Neural progenitor cell (in vitro differentiated cells): ENCODE measurements around the gene JAZF1.

Experiments
- EZH2 ChIP-seq: fragments of 200-600 bp; sonication (generic); IDR thresholded peaks from 2 replicates; pipeline ENCODE4 v1.6.1; 2017; ENCODE audit warnings: antibody characterized with exemption, mild to moderate bottlenecking, moderate library complexity
- TF ChIP-seq, protein P1 (sequence below): fragments of 200-600 bp; sonication (generic); IDR thresholded peaks from 2 replicates; pipeline ENCODE4 v1.5.1; 2017; ENCODE audit warnings: antibody characterized with exemption, mild to moderate bottlenecking

DNA sequence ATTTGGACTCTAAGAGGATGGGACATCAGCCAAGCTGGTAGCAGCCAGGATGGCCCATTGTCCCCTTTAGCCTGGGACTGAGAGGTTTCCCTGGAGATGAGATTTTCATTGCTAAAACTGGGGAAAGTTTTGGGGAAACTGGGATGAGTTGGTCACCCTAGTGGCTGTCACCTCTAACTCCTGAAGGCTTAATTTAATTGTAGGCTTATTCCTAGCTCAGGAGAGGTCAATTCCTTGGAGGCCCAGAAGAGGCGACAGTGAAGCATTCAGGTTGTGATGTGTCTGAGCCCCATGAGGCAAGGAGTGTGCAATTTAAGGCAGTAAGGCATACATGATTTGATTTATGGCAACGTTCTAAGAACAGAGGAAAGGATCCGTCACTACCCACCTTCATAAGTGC is 24.9 kb upstream of the JAZF1 start:
- TF ChIP-seq, protein P1, sequence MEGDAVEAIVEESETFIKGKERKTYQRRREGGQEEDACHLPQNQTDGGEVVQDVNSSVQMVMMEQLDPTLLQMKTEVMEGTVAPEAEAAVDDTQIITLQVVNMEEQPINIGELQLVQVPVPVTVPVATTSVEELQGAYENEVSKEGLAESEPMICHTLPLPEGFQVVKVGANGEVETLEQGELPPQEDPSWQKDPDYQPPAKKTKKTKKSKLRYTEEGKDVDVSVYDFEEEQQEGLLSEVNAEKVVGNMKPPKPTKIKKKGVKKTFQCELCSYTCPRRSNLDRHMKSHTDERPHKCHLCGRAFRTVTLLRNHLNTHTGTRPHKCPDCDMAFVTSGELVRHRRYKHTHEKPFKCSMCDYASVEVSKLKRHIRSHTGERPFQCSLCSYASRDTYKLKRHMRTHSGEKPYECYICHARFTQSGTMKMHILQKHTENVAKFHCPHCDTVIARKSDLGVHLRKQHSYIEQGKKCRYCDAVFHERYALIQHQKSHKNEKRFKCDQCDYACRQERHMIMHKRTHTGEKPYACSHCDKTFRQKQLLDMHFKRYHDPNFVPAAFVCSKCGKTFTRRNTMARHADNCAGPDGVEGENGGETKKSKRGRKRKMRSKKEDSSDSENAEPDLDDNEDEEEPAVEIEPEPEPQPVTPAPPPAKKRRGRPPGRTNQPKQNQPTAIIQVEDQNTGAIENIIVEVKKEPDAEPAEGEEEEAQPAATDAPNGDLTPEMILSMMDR = peak; percentile 7
- TF ChIP-seq EZH2 = no peak
